NK-92 treated with Interleukin-12 subunit alpha and Interleukin-12 subunit beta, amount 100 ng/mL, for 24 hours (cell line): Measurements from ENCODE around the gene REXO1.

Experiments used
- DNase-seq: peaks from one replicate; lab custom pipeline; 2025; lab: John Stamatoyannopoulos, UW

Gene REXO1

DNA sequence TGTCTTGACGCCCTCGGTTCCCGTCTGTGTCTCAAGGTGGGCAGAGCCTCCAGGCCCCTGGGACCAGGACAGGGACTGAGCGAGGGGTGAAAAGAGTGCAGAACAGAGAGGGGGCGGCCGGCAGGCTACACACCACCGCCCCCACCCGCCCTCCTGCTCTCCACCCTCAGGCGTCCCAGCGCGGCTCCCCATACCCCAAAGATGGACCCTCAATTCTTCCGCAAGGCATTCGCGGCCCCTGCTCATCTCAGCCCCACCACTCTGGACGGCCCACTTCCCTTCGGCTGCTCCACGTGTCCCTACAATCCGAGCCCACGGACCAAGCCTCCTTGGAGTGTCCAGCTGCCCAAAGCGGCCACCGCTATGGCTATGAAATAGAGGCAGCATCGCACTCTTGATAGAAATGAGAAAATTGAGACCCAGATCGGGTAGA is 13.3 kb upstream of the REXO1 start:
- no peak for DNase-seq

DNA sequence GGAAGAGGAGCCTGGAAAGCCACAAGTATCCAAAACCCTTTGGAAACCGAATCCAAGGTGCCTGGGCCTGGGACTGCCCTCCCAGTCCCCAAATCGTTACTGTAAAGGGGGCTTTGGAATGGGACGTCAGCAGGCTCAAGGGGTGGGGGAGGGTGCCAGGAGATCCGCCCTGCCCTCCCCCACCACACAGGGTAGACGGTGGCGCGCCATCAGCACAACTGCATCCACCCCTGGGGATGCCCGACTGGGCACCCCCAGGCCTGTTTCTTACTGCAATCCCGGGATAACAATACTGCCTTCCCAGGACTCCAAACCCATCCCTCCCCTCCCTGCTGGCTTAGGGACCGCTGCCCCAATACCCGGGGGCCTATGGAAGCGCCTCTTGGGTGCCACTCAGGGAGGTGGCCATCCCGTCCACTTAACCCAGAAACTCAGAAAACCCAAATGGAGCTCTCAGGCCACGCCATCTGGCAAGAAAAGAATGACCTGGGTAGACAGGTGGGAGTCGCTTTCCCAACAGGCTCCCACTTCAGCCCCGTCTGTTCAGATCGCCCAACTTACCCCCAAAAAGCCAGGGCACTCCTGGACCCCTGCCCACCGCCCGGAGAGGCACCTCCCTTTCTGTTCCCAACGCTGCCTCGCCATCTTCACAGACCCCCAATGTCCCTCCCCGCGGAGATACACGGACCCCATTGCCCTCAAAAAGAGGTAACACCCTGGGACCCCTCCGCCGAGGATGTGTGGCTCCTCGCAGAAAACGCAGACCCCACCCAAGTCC is 12.7 kb upstream of the REXO1 start:
- DNase-seq = no peak

DNA sequence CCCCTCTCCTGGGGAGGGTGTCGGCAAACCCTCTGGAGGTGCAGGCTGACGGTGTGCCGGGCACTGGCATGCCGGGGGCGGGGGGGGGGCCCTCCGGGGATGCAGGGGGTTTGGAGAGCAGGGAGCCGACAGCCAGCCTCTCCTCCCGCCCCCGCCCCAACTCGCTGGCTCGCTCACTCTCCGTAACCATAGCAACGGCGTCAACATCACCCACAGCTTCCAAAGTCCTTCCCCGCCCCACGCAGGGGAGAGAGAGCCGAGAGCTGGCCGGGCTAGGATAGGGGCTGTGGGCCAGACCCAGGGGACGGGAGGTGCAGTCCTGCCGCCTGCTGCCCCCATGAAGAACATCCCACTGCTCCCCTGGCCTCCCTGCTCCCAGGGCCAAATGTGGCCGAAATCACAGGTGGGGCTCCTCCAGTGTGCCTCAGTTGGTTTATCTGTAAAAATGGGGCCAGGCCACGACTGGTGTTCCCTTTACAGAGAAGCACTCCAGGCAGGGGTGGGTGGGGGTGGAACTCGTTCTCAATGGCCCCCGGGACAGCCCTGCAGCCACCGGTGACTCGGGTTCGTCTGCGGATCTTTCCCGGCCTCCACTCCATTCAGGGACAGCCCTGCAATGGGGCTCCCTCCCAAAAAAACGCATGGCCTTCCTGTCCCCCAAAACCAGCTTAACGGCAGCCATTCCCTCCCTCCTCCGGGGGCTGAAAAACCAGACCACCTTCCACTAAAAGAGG is 11.9 kb upstream of the REXO1 start:
- DNase-seq = no peak

DNA sequence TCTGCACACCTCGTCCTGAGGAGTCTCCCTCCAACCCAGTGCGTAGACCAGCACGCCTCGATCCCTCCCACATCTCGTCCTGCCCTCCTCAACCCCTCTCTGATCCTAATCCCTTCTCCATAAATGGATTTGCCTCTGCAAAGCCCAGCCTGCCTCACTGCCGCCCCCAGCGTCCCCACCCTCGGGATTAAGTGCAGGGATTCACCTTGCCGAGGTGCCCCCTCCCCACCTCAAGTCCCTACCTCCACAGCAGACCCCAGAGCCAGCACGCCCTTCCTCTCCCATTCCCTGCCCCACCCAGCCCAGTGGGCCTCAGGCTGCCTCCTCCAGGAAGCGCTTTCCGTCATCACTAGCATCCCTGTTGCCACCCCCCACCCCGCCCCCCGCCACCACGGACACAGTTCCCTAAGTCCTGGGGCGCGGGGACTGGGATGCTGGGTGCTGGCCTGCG is 11.1 kb upstream of the REXO1 start:
- DNase-seq = no peak

DNA sequence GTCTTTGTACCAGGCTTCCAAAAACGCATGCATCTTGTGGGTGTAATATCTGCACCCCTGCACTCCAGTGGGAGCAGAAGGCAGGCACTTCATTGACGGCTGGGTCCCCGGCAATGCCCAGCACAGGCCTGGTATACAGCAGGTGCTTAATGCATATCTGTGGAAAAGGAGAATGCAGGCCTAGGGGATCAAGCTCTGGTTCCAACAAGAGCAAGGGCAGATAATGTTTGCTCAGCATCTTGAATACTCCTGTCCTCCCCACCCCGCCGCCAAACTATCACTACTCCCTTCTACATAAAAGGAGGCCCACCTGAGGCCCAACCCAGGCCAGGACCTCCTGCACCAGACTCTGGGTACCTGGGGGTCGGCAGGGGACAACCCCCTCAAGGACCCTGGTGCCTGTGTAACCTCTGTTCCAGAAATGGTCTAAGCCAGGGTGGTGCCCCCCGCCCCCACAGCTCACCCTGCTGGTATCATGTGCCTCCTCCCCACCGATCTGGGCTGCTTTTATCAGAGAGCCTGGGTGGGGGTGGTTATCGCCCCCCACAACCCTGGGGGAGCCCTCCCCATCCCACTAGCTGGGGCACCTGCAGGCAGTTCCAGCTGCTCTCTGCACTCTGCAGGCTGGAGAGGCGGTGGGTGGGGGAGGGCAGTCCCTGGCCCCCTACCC is 10.3 kb upstream of the REXO1 start:
- DNase-seq = no peak

DNA sequence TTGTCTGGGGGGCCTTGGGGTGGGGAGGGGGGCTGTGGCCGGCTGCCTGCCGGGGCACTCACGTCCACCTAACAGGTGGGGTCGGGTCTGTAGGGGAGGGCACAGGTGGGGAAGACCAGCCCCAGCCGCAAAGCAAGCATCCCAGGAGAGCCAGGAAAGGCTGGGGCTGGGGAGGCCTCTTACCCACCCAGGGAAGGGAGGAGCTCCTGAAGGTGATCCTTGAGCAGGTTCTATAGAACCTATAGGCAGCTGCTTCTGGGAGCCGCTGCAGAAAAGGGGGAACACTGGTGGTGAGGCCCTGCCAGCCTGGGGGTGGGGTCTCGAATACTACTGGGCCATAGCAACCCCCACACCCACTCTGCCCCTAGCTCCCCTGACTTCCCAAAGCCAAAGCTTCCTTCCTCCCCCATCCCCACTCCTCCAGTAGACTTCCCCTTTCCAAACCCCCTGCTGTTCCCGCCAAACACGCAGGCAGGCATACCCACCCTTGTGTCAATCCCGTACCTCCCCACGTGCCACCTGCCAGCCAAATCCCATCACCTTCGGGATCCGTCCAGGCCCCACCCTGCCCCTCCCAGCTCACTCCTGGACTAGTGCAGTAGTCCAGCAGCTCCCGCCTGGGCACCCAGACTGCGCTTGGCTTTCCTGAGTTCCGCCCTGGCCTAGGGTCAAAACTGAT is 9.5 kb upstream of the REXO1 start:
- no peak for DNase-seq

DNA sequence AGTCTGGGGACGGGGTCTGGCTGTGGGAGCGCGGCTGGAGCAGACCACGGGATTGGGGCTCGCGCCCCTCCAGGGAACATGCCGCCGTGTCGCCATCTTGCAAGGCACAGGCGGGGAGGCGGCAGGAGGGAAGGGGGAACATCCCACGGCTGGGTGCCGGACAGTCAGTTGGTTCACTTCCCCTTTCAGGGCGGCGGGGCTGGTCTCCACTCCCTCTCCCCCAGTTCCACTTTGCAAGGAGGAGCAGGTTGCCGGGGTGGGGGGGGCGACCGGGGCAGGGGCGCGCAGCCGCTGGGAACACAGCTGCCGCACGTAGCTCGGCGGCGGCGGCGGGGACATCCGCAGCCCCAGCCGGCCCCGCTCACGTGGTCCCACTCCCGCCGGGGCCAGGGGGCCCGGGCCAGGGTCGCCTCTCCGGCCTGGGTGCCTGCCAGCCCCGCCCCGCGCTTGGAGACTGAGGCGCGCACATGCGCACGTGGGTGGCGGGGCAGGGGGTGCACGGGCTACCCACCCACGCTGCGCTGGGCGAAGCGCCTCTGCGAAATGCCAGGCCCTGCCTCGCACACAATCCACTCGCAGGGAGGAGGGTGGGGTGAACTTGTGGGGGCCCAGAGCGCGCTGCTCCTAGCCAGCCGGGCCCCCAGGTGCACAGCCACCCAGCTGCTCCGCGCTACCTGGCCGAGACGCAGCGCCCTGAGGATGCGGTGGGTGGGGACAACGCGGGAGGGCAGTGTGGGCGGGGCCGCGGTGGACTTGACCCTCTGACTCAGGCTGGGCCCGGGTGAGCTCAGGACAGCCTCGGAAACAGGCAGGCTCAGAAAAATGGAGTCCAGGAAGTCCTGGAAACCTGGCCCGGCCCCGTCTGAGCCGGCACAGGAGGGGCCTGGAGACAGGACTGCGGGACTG is 8.7 kb upstream of the REXO1 start:
- no peak for DNase-seq

DNA sequence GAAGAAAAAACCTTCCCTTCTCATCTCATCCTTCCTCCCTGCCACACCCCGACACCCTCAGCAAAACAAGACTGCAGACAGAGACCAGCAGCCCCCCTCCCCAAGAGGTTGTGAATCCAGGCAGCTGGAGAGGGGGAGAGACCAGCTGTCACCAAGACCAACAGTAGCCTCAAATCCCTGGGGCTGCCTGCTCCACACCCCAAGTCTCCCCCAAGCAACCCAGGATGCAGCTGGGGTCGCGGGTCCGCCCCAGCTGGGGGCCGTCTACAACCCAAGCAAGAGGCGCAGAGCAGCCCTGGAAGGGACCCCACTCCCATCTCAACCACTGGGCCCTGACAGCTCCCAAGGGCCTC is 8.0 kb upstream of the REXO1 start:
- DNase-seq = no peak

DNA sequence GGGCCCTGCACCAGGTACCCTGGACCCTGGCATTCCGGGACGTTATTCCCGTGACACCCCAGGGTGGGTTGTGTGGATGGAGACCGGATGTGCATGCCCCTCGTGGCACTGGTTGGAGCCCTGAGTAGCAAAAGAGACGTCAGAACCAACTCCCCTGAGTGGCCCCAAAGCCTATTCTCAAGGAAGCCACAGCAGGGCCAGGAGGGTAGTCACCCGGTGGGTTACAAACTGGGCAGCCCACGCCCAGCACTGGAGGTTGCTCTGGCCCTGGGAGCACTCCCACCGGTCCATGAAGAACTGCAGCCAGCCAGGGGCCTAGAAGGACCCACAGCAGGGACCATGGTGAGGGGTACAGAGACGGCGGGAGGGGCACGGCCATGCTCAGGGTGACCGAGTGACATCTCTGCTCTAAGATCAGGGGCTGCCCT is 7.6 kb upstream of the REXO1 start:
- no peak for DNase-seq

DNA sequence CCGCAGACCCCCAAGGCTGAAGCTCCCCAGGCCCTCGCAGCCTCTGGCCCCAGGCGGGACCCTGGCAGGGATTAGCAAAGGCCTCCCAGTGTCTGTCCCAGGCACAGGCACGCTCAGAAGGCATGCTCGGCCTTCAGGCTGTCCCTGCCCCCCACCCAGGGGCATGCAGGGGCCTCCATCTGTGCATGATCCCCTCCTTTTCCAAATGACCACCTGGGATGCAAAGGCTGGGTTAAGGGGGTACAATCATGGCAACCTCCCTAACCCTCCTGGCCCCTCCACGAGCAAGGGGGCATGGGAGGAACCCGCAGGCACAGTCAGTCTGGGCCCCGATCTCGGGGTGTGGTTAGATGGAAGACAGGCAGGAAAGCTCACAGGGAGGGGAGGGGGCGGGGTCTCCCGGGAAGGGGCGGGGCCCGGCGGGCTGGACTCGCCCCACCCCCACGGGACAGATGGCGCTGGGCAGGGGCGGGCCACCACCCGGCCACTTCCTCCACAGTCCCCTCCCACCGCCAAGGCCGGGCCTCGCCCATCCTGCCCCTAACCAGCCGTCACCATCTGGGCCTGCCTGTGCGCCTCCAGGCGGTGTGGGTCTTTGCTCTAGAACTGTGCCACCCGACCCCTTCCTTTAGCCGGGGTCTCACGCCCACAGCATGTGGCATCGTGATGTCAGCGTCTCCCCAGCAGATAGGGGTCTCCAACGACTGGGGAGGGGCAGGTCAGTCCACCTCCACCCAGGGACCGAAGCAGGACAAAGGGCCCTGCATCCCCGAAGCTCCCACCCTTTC is 7.0 kb upstream of the REXO1 start:
- DNase-seq = no peak

DNA sequence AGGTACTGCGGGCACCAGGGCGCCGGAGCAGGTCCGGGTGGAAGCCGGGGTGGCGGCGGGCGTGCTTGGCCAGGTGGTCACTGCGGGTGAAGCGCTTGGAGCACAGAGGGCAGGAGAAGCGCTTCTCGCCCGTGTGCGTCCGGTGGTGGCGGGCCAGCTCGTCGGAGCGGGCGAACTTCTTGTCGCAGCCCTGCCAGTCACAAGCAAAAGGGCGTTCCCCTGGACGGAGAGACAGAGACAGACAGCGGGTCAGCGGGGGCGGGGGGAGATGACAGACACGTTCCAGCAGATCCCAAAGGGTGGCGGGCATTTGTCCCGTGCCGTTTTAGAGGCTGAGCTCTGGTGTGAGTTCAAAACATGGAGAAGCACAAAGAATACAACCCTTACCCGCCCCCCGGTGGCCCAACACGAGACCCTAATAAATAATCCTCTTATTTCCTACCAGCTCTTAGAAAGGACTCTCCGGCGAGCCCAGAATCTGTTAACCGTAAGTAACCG is 6.3 kb upstream of the REXO1 start:
- DNase-seq = no peak

DNA sequence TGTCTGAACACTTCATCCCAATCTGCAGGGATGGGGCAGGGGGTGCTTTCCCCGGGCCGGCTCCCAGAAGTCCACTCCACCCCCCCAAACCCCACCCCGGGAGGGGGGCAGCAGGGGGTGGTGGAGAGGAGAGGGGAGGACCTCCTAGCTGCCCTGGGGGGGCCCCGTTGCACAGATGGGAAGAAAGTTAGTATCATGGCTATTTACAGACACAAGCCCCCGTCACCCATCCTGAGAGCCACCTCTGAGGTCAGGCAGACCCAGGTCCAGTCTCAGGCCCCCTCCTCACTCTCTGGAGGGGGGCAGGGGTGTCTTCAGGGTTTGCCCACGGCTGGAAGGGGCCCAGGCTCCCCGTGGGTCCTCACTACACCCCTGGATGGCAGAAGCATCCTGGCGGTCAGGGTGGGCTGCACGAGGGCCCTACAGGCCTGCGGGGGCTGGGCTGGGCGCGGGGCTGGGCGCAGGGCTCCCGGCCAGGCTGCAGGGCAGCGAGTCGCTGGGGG is 5.8 kb upstream of the REXO1 start:
- DNase-seq = no peak

DNA sequence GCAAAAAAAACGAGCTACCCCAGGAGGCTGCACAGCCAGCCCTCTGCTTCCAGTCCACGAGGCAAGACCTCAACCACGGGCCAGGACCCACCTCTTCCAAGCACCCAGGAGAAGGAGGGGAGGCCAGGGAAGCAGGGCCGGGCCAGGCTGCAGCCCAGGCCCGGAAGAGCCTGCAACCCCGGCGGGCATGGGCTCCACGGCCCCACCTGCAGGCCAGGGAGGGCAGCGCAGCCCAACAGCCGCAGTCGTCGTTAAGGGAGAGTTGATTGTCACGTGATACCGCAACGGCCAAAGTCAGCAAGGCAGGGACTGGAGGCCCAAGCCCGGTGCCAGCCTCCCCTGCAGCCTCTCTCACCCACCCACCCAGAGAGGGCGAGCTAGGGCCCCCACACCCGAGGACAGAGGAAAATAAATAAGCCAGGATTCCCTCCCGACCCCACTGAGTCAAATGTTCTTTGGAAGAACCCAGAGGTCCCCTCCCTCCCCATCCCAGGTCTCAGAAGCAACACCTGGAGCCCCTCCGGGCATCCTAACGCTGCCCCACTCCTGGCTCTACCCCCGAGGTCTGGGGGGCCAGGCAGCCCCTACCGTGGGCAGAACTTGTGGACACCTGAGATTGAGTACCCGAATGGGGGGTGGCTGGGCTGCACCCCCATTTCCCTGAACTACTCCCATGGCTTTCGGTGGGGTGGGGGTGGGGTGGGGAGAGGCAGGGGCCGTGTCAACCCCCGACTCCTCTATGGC is 5.2 kb upstream of the REXO1 start:
- DNase-seq = peak; percentile 24

DNA sequence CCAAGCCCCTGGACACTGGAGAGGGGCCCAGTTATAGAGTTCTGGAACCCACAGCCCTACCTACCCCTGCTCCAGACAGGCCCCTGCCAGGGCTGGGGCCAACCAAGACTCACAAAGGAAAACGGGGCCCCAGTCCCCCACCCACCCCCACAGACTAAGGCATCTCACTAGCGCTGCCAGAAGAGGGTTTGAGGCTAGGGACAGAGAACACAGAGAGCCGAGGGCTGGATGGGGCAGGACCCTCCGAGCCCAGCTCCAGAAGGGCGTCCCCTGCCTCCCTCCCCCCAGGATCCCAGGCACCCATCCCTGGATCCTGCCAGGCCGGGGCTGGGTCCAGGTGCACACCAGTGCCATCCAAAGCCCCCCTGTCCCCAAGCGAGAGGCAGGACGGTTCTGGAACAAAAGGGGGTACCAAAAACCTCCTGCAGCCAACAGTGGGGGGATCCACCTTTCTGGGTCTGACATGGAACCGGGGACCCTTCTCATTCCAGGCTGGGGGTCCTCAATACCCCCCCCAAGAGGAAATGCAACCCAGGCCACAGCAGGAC is 4.4 kb upstream of the REXO1 start:
- no peak for DNase-seq

DNA sequence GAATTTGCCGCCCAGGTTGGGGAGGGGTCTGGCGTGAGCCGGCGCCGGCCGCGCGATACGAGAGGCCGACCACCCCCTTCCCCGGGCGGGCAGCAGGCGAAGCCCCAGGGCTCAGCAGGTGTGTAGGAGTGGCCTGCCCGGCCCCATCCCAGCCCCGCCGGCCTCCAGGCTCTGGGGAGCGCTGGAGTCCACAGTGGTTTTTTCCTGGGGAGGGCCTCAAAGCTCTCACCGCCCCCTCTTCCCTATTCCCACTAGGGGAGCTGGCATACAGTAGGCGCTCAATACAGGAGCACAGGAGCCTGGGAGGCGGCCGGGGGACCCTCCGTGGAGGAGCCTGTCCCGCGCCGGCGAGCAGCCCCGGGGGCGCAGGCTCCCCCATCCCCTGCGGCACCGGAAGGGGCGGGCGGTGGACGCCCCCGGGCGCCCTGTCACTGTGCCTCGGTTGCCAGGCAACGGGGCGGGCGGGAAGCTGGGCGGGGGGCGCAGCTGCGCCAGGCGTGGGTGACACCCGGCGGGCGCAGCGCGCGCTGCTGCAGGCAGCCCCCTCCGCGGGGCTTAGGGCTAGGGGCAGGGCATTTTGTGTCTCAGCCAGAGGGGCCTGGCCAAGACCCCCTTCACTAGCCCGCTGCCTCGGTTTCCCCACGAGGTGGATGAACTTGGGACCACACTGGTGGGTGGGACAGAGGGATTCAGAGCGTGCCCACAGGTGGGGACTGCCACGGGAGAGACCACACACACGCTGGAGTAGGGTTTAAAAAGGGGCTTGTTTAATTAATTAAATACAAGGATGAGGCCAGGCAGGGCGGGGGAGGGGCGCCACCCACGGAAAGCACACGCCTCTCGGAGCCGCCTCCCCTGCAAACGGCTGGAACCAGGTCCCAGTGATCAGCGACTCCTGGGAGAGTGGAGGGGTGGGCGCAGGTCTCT is 3.6 kb upstream of the REXO1 start:
- no peak for DNase-seq

DNA sequence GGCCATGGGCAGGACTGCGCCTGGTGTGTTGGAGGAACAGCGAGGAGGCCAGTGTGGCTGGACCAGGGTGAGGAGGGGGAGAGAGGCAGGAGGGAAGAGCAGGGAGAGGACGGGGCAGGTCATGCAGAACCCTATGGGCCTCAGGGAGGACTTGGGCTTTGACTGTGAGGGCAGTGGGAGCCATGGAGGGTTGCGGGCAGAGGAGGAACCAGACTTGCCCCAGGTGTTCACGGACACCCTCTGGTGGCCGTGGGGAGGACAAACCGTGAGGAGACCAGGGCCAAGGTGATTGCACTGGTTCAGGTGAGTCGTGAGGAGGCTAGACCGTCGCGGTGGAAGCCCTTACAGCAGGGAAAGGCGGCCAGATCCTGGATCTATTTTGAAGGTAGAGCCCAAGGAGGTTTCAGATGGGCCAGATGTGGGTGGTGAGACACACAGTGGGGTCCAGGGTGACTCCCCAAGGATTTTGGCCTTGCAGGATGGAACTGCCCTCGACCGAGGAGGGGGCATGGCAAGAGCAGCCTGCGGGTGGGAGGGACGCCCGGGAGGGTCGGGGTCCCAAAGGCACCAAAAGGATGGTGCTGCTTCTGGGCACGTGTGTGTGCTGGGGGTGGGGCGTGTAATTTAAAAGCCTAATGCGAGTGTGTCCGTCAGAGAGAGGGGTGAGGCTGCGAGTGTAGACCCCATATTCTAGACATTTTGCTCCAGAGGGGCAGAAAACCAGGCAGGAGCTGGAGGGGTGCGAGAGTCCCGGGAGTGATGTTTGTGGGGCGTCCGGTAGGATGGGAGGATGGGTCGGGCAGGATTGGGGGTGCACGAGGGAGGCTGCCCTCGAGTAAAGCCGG is 2.7 kb upstream of the REXO1 start:
- DNase-seq = no peak

DNA sequence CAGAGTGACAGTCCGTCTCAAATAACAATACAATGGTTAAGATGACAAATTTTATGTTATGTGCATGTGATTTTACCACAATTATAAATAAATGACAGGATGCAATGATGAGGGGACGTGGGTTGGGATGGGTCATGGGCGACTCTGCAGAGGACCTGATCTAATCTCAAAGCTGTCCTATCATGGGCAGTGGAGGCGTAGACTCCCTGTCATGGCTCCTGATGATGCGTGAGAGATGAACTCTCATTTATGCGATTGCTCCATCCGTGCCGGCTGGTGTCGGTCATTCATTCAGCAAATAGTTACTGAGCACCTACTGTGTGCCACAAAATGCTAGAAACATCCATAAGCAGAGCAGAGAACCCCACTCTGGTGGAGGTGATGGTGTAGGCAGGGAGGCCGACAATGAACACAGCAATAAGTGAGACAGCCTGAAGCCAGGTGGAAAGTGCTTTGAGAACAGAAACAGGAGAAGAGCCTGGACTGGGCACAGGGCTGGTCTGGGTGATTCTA is 1.7 kb upstream of the REXO1 start:
- no peak for DNase-seq
